Measurements from ENCODE around the gene CD2AP. TPM values are rescaled to one million over a fixed set of nuclear protein-coding genes. Genes with fewer than 3 reads are reported as not detected.

The CD2AP gene
- total RNA-seq, 1 donor from 2014 or later, result 27.3 TPM

DNA sequence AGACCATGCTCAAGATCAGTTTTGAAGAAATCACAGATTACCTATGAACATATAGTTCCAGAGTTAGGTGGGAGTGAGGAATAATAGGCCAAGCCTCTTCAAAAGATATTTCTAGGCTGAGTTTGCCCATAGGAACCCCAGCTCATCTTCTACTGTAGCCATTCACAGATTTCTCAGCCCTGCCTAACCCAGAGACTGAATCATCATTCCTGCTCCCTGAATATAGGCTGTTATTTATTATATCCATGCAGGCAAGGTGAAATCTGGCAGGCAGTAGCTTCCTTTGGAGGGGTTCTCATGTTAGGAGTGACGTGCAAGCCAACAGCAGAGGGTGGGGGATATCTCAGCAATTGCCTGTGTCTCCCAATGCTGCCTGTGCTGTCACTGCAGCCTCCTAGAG is 195.2 kb downstream of the CD2AP start:
- Mint-ChIP-seq H3K27ac (no peak overlapping the region), H3K9me3 (no peaks in the 10 kb centered on the region), H3K27me3 (ENCODE audit: insufficient read depth) (peaks cover 10% of the 10 kb centered on the region), H3K4me3 (no peak overlapping the region), H3K36me3 (ENCODE audit: low read depth) (no peaks in the 10 kb centered on the region), H3K4me1 (ENCODE audit: low read depth) (no peaks in the 10 kb centered on the region)
- intact Hi-C loops (cut with micrococcal nuclease), result no loop called here
- no peak for DNase-seq (ENCODE audit: low spot score)

DNA sequence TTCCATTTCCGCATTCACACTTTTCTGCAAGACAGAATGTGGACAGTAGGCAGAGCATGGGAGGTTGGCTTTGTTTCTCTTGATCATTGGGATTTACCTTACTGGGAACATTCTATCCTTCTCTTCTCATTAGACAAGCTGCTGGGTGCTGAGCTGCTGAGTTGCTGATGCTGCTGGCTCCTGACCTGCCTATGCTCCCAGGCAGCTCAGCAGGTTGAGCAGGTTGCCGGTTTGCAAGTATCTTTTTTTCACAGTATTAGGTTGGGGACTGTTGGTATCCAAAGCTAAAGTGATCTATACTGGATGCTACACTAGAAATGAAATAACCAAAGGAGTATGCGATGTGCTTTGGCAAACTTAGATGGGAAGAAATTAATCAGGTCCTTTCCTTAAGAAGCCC is 197.1 kb downstream of the CD2AP start:
- DNase-seq (ENCODE audit: low spot score), result no peak
- H3K4me3 Mint-ChIP-seq, result no peak overlapping the region
- intact Hi-C loops (cut with micrococcal nuclease), result no loop called here
- H3K27me3 Mint-ChIP-seq (ENCODE audit: insufficient read depth), result peaks cover 8% of the 10 kb centered on the region
- H3K4me1 Mint-ChIP-seq (ENCODE audit: low read depth), result no peaks in the 10 kb centered on the region
- no peaks in the 10 kb centered on the region for H3K9me3 Mint-ChIP-seq
- H3K27ac Mint-ChIP-seq, result no peak overlapping the region
- no peaks in the 10 kb centered on the region for H3K36me3 Mint-ChIP-seq (ENCODE audit: low read depth)

Other genes starting within 250 kb of the CD2AP start
- 3.5 and 4.2 TPM in 2 replicates for gene TNFRSF21, start 167.9 kb upstream of the CD2AP start, total RNA-seq
- not detected in 2 replicates for gene ADGRF4, start 220.8 kb downstream of the CD2AP start, total RNA-seq